ENCODE data around the gene RIN3. TPM values are rescaled to one million over a fixed set of nuclear protein-coding genes. Genes with fewer than 3 reads are reported as not detected.

RIN3 gene
- total RNA-seq, result 10 to 100 TPM; 19.1 to 19.9 TPM
- long read RNA-seq, partial matches to known transcripts, result 10 of 11 reads
- long read RNA-seq, other reads (novel, unspliced or antisense), result 1 of 11 reads

GRCh38 chr14:92513204-92513965, at the start of gene RIN3:
TSS of gene RIN3 (plus strand) at chr14:92513781. CDS start at chr14:92513933, 152 bp downstream.
- peak; percentile 74 to 84 for ATAC-seq
- intact Hi-C loops (cut with DNase I), result no loop called here
- DNase-seq, result peak; percentile 69

GRCh38 chr14:92464156-92464555, 49.4 kb upstream of the RIN3 start:
- DNase-seq, result no peak
- no peak for ATAC-seq
- intact Hi-C loops (cut with DNase I), result no loop called here

- DNase-seq, result no peak
- ATAC-seq, result no peak
- intact Hi-C loops (cut with DNase I), result no loop called here
These were observed 48.9 kb upstream of the RIN3 start for GRCh38 chr14:92464716-92465115.

GRCh38 chr14:92465353-92466055, 48.1 kb upstream of the RIN3 start:
- DNase-seq (no peak), ATAC-seq (peak in 1 of 2 donors; percentile 23)
- intact Hi-C loops (cut with DNase I), result no loop called here

- DNase-seq (no peak), ATAC-seq (peak in 1 of 2 donors; percentile 71)
- intact Hi-C loops (cut with DNase I), result no loop called here
These were observed 47.5 kb upstream of the RIN3 start for GRCh38 chr14:92466059-92466458.

- no peak for ATAC-seq
- intact Hi-C loops (cut with DNase I), result no loop called here
- DNase-seq, result no peak
These were observed 44.1 kb upstream of the RIN3 start for GRCh38 chr14:92469515-92469914.

- no peak for DNase-seq
- ATAC-seq, result no peak
- intact Hi-C loops (cut with DNase I), result no loop called here
These were observed 43.4 kb upstream of the RIN3 start for GRCh38 chr14:92470215-92470614.

GRCh38 chr14:92470811-92471210, 42.8 kb upstream of the RIN3 start:
- DNase-seq (no peak), ATAC-seq (no peak)
- intact Hi-C loops (cut with DNase I), result no loop called here

GRCh38 chr14:92471919-92472318, 41.7 kb upstream of the RIN3 start:
- DNase-seq (no peak), ATAC-seq (peak in 1 of 2 donors; percentile 22)
- intact Hi-C loops (cut with DNase I), result no loop called here

GRCh38 chr14:92472860-92473259, 40.7 kb upstream of the RIN3 start:
- DNase-seq, result no peak
- intact Hi-C loops (cut with DNase I), result no loop called here
- ATAC-seq, result peak in 1 of 2 donors; percentile 57

GRCh38 chr14:92473261-92473968, 40.2 kb upstream of the RIN3 start:
- ATAC-seq (peak in 1 of 2 donors; percentile 44), DNase-seq (no peak)
- intact Hi-C loops (cut with DNase I), result no loop called here

- no peak for DNase-seq
- ATAC-seq, result no peak
- intact Hi-C loops (cut with DNase I), result no loop called here
These were observed 39.5 kb upstream of the RIN3 start for GRCh38 chr14:92473969-92474535.

- ATAC-seq (no peak), DNase-seq (no peak)
- intact Hi-C loops (cut with DNase I), result no loop called here
These were observed 38.5 kb upstream of the RIN3 start for GRCh38 chr14:92475037-92475436.

- DNase-seq (peak; percentile 68), ATAC-seq (peak; percentile 63 to 73)
- intact Hi-C loops (cut with DNase I), result no loop called here
These were observed 38.0 kb upstream of the RIN3 start for GRCh38 chr14:92475451-92476187.

- intact Hi-C loops (cut with DNase I), result no loop called here
These were observed 32.7 kb upstream of the RIN3 start for GRCh38 chr14:92480856-92481255.

GRCh38 chr14:92481386-92481785, 32.2 kb upstream of the RIN3 start:
- ATAC-seq, result no peak
- intact Hi-C loops (cut with DNase I), result no loop called here
- no peak for DNase-seq

More at GRCh38 chr14:92480856-92481255, 32.7 kb upstream of the RIN3 start:
- ATAC-seq (no peak), DNase-seq (no peak)

GRCh38 chr14:92481811-92482555, 31.6 kb upstream of the RIN3 start:
- no peak for DNase-seq
- ATAC-seq, result peak in 1 of 2 donors; percentile 36
- intact Hi-C loops (cut with DNase I), result no loop called here
